ENCODE measurements around the gene C5orf63. TPM values are rescaled to one million over a fixed set of nuclear protein-coding genes. Genes with fewer than 3 reads are reported as not detected.
"Not testable (repeated sequence)": the region's sequence is repeated elsewhere in the genome, so short reads cannot be mapped to it uniquely, and the experiment has no call there.

Gene C5orf63
- polyA plus RNA-seq, 1 donor from 2014 or later = not detected

GRCh38 chr5:127006744-127007143, 66.6 kb downstream of the C5orf63 start:
- Histone ChIP-seq H3K27ac (ENCODE audit: low read length) (no peak overlapping the region), H3K4me2 (ENCODE audit: low read length) (no peak overlapping the region)
- TF ChIP-seq CTCF (IDR thresholded peaks at IDR 0.05; ENCODE audit: poor library complexity, severe bottlenecking) = no peak
- TF ChIP-seq REST (IDR thresholded peaks at IDR 0.05; ENCODE audit: borderline replicate concordance) = no peak
- no peak for TF ChIP-seq EP300 (conservative IDR thresholded peaks at IDR 0.05; ENCODE audit: poor library complexity, severe bottlenecking)
- no peak for TF ChIP-seq SMC3 (conservative IDR thresholded peaks at IDR 0.05; ENCODE audit: poor library complexity)
- TF ChIP-seq POLR2AphosphoS5 (IDR thresholded peaks at IDR 0.05) = no peak
- TF ChIP-seq MXI1 (conservative IDR thresholded peaks at IDR 0.05; ENCODE audit: poor library complexity, severe bottlenecking) = no peak
- TF ChIP-seq TAF1 (IDR thresholded peaks at IDR 0.05; ENCODE audit: low read depth) = no peak
- TF ChIP-seq RAD21 (conservative IDR thresholded peaks at IDR 0.05) = no peak
- TF ChIP-seq EZH2 (IDR thresholded peaks at IDR 0.05; ENCODE audit: borderline replicate concordance, insufficient read depth, low read length, poor library complexity, severe bottlenecking) = no peak

DNA sequence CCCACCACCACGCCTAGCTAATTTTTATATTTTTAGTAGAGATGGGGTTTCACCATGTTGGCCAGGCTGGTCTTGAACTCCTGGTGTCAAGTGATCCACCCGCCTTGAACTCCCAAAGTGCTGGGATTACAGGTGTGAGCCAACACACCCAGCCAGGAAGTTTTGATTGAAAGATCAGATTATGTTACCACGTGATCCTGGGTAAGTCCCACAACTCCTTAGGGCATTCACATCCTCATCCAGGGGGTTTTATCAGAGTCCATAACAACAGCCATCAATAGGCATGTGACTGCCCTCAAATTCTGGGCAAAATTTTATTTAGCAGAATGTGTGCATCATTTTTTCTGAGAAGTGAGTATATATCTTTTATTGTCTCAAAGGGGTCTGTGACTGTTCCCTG, 68.0 kb downstream of the C5orf63 start:
- H3F3A ChIP-seq (ENCODE audit: insufficient read depth, low read length, poor library complexity, severe bottlenecking); H3K4me2 ChIP-seq (ENCODE audit: low read length); H3K9ac ChIP-seq (ENCODE audit: low read length); H3K79me2 ChIP-seq (replicated peaks; ENCODE audit: insufficient read depth, low read length); H3K27ac ChIP-seq (ENCODE audit: low read length); H3K4me3 ChIP-seq (ENCODE audit: low read length); H3K36me3 ChIP-seq (ENCODE audit: insufficient read depth, low read length); H3K9me3 ChIP-seq (ENCODE audit: low read length); H4K20me1 ChIP-seq (ENCODE audit: insufficient read depth); H3K27me3 ChIP-seq (ENCODE audit: insufficient read depth, low read depth, low read length); H3K9me2 ChIP-seq (ENCODE audit: insufficient read depth, low read length); H2AFZ ChIP-seq (ENCODE audit: low read depth, low read length): not testable (repeated sequence)

More at GRCh38 chr5:127006744-127007143, 66.6 kb downstream of the C5orf63 start:
- Histone ChIP-seq H3K9me3 (ENCODE audit: low read length) (no peaks in the 10 kb centered on the region), H3K27me3 (ENCODE audit: insufficient read depth, low read depth, low read length) (no peaks in the 10 kb centered on the region), H3K4me3 (ENCODE audit: low read length) (no peak overlapping the region), H3K36me3 (ENCODE audit: insufficient read depth, low read length) (no peaks in the 10 kb centered on the region), H3K79me2 (replicated peaks; ENCODE audit: insufficient read depth, low read length) (no peaks in the 10 kb centered on the region), H3K9me2 (ENCODE audit: insufficient read depth, low read length) (no peaks in the 10 kb centered on the region), H3K9ac (ENCODE audit: low read length) (no peak overlapping the region), H2AFZ (ENCODE audit: low read depth, low read length) (no peak overlapping the region), H3F3A (ENCODE audit: insufficient read depth, low read length, poor library complexity, severe bottlenecking) (no peaks in the 10 kb centered on the region), H4K20me1 (ENCODE audit: insufficient read depth) (no peaks in the 10 kb centered on the region)

- no peaks in the 10 kb centered on the region for H4K20me1 ChIP-seq (ENCODE audit: insufficient read depth)
- H3K4me3 ChIP-seq (ENCODE audit: low read length) = no peak overlapping the region
- TF ChIP-seq REST (IDR thresholded peaks at IDR 0.05; ENCODE audit: borderline replicate concordance) (no peak), RAD21 (conservative IDR thresholded peaks at IDR 0.05) (no peak), EP300 (conservative IDR thresholded peaks at IDR 0.05; ENCODE audit: poor library complexity, severe bottlenecking) (no peak), CTCF (IDR thresholded peaks at IDR 0.05; ENCODE audit: poor library complexity, severe bottlenecking) (no peak), MXI1 (conservative IDR thresholded peaks at IDR 0.05; ENCODE audit: poor library complexity, severe bottlenecking) (no peak)
- H3K27ac ChIP-seq (ENCODE audit: low read length) = no peak overlapping the region
- H3K36me3 ChIP-seq (ENCODE audit: insufficient read depth, low read length) = no peaks in the 10 kb centered on the region
- no peaks in the 10 kb centered on the region for H3K9me3 ChIP-seq (ENCODE audit: low read length)
- no peak overlapping the region for H3K9ac ChIP-seq (ENCODE audit: low read length)
- H3K4me2 ChIP-seq (ENCODE audit: low read length) = no peak overlapping the region
- H3F3A ChIP-seq (ENCODE audit: insufficient read depth, low read length, poor library complexity, severe bottlenecking) = no peaks in the 10 kb centered on the region
- no peak overlapping the region for H2AFZ ChIP-seq (ENCODE audit: low read depth, low read length)
- no peaks in the 10 kb centered on the region for H3K9me2 ChIP-seq (ENCODE audit: insufficient read depth, low read length)
- no peaks in the 10 kb centered on the region for H3K79me2 ChIP-seq (replicated peaks; ENCODE audit: insufficient read depth, low read length)
- H3K27me3 ChIP-seq (ENCODE audit: insufficient read depth, low read depth, low read length) = no peaks in the 10 kb centered on the region
These were observed 68.6 kb downstream of the C5orf63 start for GRCh38 chr5:127004721-127005120.
